Omental fat pad (tissue), 4 donors: Measurements from ENCODE around the gene CTBP2. TPM values are rescaled to one million over a fixed set of nuclear protein-coding genes. Genes with fewer than 3 reads are reported as not detected.

Source experiments
- ATAC-seq: fragments of 150-250 bp; one replicate; pipeline ENCODE4 v1.9.1; 2016; ENCODE audit warnings: mild to moderate bottlenecking, moderate library complexity; ENCODE audit not compliant: low FRiP score
- DNase-seq: peaks from one replicate; pipeline ENCODE4 v3.0.0-alpha.2; 2019; ENCODE audit warnings: low spot score
- total RNA-seq, 4 donors: library from RNA; depleted of rRNA; stranded (reverse); fragments of >200 nt; gene quantifications; one replicate each; pipeline ENCODE4 v1.1.0, GENCODE V29; 2016
- TF ChIP-seq, protein P1 (sequence below), 3 donors: fragments of 450-650 bp; IDR thresholded peaks; one replicate each; pipeline ENCODE4 v1.5.1; 2016 to 2017; ENCODE audit warnings: antibody characterized with exemption in 3 of 3, mild to moderate bottlenecking in 3 of 3, moderate library complexity in 2 of 3

Gene CTBP2
- total RNA-seq, 4 donors from 2014 or later, result 29.4 to 58.6 (median 46.2) TPM

GRCh38 chr10:125114761-125115391 lies 45.5 kb downstream of the CTBP2 start:
- no peak for DNase-seq
- no peak for ATAC-seq
- TF ChIP-seq, protein P1, sequence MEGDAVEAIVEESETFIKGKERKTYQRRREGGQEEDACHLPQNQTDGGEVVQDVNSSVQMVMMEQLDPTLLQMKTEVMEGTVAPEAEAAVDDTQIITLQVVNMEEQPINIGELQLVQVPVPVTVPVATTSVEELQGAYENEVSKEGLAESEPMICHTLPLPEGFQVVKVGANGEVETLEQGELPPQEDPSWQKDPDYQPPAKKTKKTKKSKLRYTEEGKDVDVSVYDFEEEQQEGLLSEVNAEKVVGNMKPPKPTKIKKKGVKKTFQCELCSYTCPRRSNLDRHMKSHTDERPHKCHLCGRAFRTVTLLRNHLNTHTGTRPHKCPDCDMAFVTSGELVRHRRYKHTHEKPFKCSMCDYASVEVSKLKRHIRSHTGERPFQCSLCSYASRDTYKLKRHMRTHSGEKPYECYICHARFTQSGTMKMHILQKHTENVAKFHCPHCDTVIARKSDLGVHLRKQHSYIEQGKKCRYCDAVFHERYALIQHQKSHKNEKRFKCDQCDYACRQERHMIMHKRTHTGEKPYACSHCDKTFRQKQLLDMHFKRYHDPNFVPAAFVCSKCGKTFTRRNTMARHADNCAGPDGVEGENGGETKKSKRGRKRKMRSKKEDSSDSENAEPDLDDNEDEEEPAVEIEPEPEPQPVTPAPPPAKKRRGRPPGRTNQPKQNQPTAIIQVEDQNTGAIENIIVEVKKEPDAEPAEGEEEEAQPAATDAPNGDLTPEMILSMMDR (IDR thresholded peaks at IDR 0.05), result no peak

DNA sequence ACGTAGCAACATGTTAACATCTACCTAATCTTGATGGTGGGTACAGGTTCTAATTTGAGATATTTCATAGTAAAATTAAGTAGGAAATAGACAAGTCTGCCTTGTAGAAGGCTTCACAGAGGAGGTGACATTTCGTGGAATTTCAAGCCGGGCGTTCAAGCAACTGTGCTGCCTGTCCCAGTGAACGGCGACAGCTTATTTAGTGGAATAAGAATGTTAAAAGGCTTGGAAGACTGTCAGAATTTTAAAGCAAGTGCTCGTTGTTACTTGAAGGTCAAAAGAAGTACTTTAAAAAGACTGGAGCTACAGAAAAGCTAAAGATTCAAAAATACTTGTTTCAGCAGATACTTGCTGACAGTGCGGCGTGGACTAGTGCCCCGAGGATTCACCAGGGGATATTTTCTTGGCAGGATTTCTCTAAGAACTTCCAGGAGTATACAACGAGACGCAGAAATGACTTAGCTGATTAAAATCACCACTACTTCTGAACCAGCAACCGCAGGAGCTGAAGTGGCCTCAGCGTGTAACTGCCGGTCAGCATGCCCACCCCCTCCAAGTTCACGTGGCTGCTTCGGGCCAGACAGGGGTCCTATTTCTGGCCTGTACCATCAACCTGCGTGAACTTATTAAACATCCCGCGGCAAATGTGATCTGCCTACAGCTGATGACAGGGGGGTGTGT lies 46.5 kb downstream of the CTBP2 start:
- no peak for ATAC-seq
- TF ChIP-seq, protein P1 (IDR thresholded peaks at IDR 0.05), result no peak

DNA sequence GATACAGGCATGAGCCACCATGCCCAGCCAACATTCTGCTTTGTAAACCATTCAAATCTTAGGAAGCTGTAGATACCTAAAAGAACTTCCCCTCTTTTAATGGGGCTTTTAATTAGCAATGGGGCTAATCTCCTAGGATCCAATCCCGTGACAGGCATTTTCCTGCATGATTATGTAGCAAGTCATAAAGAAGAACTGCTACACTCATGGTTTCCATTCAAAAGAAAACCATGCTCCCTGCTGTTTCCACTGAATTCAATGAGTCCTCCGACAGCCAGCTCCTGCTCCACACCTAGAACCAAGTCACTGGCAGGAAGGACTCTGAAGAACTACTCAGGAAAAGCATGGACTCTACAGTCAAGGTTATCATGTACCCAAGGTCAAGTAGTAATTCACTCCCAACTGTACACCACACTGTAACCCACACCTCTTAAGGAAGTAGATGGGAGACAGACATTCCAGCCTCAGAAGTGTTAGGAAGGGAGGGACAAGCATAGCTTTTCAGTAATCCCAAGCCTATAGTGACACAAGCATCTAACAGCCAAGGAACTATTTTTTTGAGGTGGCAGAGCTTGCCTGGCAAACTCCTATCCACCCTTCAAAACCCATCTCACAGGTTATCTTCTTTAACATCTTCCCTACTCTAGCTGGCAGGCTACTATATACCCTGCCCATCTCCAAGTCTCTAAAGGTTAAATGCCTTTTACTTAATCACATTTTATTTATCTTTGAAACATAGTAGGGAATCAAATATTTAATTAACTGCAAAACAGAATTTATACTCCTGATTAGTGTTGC lies 47.5 kb downstream of the CTBP2 start:
- TF ChIP-seq, protein P1 (IDR thresholded peaks at IDR 0.05), result no peak
- ATAC-seq (no peak), DNase-seq (no peak)

More for the DNA sequence above, 46.5 kb downstream of the CTBP2 start:
- DNase-seq, result no peak

- no peak for ATAC-seq
- TF ChIP-seq, protein P1 (IDR thresholded peaks at IDR 0.05), result no peak
- no peak for DNase-seq
These were observed 49.1 kb downstream of the CTBP2 start for GRCh38 chr10:125111118-125111727.

DNA sequence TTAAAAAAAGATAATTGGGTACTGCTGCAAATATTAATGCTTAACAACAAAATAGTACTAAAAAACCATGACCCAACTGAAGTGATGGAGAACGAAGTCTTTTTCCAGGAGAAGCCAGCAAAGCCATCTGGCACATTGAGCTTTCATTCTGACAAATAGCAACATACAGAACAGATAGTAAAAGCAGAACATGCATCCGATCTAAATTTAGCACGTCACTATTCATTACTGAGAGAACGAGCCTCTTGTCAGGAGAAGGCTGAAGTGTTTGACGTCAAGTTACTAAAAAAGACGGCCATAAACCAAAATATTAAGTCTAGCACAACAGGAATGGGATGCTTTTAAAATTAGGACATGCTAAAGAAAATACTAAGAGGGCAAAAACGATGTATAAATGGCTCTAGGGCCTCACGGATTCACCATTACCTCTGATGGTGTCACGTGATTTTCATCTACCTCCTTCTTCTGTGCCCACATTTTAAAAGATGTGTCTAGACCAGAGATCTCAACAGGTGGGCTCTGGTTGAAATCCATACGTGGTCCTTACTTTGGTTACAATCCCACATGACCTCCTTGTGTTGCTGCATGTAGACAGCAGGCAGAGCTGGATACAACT lies 52.3 kb downstream of the CTBP2 start:
- DNase-seq (no peak), ATAC-seq (no peak)
- TF ChIP-seq, protein P1 (IDR thresholded peaks at IDR 0.05), result no peak

GRCh38 chr10:125107166-125107949 lies 53.0 kb downstream of the CTBP2 start:
- TF ChIP-seq, protein P1 (IDR thresholded peaks at IDR 0.05), result no peak
- DNase-seq (no peak), ATAC-seq (no peak)
